Activated CD4-positive, alpha-beta T cell treated with anti-CD3 and anti-CD28 coated beads for 4 hours (primary cell): Measurements from ENCODE around the gene SCO2.

ENCODE experiments used
- DNase-seq, 2 donors: peaks; one replicate each; pipeline ENCODE4 v3.0.0-alpha.2; 2020

Gene SCO2, protein sequence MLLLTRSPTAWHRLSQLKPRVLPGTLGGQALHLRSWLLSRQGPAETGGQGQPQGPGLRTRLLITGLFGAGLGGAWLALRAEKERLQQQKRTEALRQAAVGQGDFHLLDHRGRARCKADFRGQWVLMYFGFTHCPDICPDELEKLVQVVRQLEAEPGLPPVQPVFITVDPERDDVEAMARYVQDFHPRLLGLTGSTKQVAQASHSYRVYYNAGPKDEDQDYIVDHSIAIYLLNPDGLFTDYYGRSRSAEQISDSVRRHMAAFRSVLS

DNA sequence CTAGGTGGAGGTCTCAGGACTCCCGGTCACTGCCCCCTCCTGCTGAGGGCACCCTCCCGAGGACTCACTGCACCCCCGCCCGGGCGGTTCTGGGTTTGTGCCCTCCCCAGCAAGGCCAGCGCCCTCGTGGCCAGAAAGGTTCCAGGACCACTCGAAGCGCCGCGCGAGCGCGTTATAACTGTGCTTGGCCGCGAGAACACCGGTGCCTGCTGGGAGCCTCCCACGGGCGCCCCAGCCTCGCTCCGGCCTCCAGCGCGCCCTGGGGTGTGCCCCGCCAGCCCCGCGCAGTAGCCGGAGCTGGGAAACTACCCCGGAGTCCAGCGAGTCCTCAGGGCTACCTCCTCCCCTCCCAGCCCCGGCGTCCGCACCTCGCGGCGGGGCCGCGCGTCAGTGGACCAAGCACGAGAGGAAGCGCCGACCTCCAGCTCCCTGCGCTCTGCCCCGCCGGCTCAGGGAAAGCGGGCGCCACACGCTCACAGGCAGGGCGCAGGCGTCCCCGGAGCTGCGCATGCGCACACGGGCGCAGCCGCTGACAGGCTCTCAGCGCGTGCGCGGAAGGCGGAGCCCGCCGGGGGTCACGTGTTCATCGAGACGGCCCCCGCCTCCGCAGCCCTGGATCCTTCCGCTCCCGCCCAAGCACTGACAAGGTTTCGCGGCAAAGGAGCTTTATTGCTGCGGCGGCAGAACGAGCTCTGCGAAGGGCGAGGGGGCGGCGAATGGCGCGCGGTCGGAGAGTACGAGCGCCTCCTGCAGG, at the start of gene SCO2:
SCO2 (minus strand) TSS at position 495 of the 754 bp plus-strand sequence. CDS start 1,187 bp downstream, outside the sequence.
- peak; percentile 98 to 99 for DNase-seq

DNA sequence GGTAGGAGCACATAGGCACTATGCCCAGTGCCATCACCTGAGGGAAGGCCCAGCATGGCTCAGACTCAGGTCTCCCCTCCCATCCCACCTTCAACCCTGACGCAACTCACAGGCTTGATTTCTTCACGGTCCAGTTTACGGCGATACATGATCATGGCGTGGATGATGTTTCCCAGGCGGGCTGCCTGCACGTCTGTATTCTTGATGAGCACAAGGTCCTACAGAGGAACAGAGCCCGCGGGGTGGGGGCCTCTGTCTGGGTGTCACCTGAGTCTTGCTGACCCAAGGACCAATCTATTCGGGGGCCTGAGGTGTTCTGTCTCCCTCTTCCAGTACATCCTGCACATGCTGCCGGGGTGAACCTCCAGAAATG, 49.0 kb upstream of the SCO2 start:
- DNase-seq, result no peak

DNA sequence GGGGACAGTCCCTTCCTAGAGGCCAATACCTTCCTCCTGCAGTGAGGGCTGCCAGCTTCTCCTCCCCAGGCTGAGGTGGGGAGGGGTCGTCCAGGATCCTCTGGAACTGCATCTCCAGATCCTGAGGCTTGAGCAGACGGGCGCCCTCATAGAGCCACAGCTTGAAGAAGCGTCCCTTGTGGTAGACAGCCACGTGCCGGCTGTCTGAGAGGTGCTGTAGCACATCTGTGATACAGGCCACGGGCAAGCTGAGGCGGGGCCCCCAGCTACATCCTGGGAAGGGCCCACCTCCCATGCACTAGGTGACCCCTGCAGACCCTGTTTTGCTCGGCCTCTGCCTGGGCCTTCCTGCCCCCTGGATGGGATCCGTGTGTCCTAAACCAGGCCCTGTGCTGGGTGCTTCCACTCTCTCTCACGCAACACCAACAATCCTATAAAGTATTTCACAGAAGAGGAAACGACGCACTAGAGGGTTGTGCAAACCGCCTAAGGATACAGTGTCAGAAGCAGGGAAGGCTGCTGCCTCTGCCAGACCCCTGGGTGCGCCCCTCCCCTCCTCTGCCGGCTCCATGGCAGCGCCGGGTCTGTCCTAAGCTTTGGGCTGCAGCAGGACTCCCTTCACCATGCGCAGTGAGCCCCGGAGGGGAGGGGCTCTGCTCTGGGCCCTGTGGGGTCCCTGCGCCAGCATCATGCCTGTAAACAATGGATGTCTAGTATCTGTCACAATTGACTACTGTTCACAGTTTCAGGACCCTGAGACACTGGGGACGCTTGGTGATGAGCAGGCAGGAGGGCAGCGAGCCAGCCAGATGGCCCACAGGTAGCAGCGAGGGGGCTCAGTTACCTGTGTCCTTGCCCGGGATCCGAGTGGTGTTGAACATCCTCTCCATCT, 48.3 kb upstream of the SCO2 start:
- DNase-seq, result no peak

DNA sequence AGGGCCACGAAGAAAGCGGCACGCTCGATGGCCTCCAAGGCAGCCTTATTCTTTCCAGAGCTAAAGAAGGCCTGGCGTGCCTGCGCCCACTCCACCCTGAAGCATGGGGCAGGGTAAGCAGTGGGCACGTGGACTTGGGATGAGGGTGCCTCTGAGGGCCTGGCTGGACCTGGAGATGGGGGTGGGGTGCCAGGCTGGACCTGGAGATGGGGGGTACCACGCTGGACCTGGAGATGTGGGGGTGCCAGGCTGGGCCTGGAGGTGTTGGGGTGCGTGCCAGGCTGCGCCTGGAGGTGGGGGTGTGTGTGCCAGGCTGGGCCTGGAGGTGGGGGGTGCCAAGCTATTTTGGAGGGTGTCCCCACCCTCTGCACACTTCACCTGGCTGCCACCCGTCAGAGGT, 47.6 kb upstream of the SCO2 start:
- DNase-seq, result no peak

DNA sequence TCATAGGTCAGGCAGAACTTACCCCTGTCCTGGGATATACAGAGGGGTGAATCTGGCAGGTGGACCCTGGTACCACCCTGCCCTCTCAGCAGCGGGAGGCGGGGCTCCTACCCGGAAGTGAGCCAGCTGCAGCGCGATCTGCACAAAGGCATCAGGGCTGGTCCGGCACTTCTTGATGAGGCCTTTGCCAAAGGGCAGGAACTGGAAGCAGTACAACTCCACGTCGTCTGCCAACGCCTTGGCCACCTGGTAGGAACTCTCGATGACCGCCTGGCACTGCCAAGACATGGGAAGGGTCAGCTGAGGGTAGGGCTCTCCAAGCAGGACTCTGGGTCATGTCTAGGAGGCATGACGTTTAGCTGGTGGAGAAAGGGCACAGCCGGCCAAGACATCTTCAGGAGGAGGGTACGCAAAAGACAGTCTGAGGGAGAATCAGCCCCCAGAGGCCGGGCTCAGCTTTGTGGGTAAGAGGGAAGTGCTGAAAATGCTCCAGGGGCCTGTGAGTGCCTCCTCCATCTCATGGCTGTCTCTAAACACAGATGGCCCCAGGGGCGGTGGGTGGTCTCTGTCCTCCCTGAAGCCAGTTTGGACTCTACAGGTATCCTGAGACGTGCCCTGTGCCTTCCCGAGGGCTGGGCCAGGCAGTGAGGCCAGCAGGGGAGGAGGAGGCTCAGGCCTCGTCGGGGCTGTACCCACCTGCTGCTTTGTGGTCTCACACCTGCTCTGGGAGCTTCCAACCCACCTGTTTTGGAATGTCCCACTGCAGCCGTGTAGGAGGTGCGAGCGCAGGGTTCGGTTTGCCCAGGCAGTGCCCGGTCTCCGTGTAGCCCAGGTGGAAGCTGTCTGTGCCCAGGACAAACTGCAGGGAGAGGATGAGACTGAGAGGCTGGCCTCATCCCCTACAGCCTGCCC, 46.1 kb upstream of the SCO2 start:
- DNase-seq, result no peak

DNA sequence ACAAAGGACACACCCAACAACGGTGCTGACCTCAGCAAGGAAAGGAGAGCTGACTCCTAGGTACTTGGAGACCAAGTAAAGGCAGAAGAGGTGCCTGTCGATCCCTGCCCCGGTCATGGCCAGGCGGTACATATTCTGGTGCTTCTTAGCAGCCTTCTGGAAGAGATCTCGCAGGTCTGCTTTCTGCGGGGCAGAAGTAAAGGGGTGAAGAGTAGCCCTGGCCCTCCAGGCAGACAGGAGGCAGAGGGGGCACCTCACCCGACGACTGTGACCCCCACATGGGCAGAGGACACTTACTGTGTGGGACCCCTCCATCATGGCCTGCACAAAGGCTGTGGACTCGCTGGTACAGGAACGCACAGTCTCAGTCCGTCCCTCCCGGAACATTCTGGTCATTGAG, 45.5 kb upstream of the SCO2 start:
- no peak for DNase-seq

DNA sequence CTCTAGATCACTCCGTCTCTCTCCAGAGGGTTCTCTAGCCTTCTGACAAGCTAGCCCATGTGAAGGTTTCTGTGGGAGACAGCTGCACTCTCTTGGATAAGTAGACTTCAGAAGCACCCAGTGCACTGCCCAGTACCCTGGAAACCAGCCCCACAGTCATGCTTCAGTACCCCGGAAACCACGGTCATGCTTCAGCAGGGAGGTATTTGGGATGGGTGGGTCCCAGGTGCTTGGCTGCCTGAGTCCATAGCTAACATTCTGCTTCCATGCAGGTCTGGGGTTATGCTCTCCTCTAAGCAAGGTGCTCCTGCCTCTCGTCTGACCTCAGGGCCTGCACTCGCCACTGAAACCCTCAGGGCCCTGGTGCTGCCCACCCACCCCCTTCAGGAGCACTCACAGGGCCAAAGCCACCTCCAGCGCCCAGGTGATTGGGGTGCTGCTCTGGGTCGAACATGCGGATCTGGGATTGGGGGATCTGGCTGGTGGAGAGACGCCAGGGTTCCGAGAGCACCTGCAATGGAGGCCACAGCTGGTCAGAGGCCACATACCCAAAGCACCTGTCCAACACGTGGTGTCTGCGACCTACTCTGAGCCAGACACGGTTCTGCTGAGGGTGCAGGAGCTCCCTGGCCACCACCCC, 44.6 kb upstream of the SCO2 start:
- no peak for DNase-seq

DNA sequence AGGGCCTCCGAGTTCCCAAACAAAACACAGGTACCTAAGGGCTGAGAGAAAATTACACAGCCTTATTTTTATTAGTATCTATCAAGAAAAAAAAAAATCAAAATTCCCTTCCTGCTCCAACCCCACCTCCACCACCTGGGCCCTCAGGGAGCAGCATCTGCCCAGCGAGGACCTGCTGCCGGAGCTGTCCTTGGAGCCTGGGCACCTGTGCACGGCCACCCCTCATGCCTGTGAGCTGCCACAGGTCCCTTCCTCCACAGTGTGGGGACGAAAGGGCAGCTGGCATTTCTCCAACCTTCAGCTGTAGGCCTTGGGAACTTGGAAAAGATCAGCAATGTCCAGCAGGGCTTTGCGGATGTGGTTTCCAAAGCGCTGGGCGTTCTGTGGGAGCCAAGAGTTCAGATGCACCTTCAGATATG, 43.7 kb upstream of the SCO2 start:
- no peak for DNase-seq

DNA sequence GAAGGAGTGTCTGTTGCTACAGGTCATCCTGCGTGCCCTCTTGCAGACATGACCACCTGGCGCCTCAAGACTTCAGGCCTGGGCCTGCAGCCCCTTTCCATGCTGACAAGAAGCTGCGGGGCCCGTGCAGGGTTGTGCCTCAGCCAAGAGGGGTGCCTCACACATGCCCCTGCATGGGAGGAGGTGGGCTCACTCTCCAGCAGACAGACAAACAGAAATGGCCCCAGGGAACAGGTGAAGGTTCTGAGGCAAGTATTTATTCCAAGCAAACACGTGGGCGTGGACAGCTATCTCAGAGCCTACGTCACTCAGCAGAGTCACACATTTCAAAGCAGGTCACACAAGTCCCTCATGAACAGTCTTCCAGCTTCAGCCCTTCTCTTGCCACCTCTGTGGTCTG, 43.2 kb upstream of the SCO2 start:
- no peak for DNase-seq

DNA sequence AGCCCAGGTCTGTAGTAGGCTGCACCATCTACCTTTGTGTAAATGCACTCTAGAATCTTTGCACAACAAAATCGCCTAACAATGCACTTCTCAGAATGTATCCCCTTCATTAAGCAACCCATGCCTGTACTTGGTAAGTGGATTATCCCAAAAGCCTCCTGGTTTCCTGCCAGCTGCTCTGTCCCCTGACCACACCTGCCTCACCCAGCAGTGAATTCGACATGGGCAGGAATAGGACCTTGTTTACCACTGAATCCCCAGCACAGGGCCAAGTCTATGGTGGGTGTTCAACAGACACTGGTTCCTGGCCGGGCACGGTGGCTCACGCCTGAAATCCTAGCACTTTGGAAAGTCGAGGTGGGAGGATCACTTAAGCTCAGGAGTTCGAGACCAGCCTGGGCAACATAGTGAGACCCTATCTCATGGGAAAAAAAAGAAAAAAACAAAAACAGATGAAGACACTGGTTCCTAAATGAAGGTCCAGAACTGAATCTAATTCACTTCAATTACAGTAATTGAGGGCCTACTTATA, 42.4 kb upstream of the SCO2 start:
- no peak for DNase-seq

DNA sequence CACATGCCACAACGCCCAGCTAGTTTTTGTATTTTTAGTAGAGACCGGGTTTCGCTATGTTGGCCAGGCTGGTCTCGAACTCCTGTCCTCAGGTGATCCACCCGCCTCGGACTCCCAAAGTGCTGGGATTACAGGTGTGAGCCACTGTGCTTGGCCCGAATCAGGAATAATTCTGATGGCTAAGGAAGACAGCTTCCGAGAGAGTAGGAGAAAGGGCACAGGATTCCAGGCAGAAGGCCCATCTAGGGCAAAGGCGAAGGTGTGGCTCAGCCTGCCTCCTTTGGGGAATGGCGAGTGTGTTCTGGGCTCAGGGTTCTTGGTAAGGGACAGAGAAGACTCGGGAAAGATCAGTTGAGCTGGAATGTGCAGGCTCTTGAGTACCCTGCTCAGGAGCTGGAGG, 38.9 kb upstream of the SCO2 start:
- no peak for DNase-seq

DNA sequence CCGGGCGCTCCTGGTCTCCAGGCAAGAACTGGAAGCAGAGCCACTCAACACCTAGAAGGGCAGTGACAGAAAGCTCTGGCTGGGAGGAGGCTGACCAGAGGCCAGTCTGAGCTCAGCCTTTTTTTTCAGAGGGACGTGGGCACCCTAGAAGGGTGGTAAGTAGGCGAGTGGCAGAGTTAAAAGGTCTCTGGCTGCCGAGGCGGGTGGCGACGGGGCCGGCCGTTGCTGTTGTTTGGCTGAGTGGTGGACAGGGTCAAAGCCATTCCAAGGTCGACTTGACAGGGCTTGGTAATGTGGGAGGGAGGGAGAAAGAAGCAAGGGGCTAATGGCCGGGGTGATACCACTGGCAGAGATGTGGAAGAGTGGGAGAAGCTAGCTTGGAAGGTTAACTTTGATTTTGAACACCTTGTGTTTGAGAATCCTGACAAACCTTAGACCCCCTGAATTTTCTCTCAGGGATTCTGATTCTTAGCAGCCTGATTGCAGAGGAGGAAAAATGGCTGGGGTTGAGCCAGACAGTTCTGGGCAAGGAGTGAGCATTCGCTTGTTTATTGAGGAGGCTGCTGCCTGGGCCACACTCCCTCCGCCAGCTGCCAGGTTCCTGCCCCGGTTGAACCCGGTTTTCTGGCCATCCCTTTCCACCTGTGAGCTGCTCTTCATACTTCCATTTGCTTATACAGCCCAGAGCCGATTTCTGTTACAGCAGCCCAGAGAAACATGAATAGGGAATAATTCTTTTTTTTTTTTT, 38.2 kb upstream of the SCO2 start:
- no peak for DNase-seq

DNA sequence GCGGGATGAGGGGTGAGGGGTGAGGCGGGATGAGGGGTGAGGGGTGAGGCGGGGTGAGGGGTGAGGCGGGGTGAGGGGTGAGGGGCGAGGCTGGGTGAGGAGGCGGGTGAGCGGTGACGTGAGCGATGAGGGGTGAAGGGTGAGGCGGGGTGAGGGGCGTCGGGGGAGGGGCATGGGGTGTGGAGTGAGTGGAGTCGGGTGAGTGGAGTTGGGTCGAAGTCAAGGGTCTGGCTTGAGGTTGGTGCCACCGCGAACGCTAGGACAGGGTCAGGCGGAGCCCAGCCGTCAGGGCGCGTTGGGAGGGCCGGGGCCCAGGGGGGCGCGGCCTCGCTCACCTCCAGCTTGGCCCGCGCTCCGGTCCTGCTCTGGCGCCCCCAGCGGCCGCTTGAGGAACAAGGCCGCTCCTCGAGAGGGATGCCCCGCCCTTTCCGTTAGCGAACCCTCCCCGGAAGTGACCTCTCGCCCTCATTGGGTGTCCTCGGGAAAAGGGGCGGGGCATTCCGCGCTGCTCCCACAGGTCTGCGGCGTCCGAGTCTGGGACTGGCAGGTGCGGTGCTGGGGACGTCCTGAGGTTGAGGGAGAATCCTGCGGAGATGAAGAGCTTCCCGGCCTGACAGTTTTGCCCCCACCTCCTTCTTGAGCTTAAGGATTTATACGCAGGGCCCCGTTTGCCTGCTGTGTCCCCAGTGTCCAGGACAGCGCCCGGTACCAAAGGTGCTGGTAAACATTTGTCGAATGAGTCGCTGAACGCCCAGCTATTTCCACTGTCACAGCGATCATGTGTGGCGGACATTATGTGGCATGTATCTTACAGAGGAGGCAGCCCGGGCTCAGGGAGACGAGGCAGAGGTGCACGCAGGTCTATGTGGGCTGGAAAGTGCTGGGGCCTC, 37.4 kb upstream of the SCO2 start, which contains the start of gene SYCE3:
SYCE3 (minus strand) TSS at position 397 of the 890 bp plus-strand sequence. CDS start 6,514 bp downstream, outside the sequence.
- DNase-seq, result peak; percentile 97 to 98

DNA sequence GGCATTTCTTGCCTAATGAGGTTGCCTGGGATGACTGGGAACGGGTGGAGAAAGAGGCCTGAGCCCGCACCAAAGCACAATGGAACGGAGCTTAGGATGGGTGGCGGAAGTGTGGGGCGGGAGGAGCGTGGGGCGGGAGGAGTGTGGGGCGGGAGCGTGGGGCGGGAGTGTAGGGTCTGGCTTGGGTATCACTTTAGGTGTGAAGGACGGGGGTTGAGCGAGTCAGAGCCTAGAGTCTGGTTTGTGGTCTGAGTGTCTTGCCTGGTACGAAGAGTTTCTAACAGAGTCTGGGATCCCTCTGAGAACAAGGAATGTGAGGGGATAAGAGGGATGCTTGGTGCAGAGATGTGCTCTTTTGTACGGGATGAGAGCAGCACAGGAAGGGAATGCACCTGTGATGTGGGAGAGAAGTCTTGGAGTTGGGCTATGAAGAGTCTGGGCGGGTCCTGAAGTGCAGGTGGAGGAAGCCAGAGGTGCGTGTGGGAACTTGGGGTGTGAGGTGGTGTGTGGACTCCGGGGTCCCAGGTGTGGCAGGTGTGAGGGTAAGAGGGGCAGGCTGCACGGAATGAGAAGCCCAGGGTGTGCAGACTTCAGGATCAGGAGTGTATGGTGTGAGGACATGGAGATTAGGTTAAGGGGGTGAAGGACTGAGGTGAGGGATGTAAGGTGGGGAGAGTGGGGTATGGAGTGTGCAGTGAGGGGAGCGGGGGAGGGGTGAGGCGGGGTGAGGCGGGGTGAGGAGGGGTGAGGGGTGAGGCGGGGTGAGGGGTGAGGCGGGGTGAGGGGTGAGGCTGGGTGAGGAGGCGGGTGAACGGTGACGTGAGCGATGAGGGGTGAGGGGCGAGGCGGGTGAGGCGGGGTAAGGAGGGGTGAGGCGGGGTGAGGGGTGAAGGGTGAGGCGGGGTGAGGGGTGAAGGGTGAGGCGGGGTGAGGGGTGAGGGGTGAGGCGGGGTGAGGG, 36.3 kb upstream of the SCO2 start:
- DNase-seq, result no peak

DNA sequence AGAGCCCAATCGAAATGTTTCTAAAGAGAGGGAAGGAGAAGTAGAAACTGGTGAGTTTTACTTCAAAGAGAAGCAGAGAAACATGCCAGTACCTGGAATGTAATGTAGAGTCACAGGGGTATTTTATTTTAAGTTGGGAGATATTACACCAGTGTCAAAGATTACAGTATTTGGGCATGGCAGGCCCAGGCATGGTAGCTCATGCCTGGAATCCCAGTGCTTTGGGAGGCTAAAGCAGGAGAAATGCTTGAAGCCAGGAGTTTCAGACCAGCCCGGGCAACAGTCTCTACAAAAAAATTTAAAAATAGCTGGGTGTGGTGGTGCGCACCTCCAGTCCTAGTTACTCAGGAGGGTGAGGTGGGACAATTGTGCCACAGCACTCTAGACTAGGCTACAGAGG, 34.6 kb upstream of the SCO2 start:
- DNase-seq, result no peak

DNA sequence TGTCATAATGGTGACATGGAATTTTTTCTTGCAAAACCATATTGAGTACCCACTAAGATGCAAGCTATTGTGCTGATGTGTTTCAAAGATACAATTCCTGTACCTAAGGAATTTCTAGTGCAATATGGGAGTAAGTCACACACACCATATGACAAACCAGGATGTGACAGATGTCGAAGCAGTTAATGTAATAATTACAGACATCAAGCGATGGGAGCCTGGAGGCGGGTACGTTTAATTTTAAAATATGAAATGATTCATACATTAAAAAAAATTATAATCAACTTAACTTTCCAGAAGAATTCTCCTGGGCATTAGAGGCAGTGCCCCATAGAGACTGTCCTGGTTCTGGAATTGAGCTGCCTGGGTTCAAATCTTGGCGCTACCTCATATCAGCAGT, 31.3 kb upstream of the SCO2 start:
- no peak for DNase-seq

DNA sequence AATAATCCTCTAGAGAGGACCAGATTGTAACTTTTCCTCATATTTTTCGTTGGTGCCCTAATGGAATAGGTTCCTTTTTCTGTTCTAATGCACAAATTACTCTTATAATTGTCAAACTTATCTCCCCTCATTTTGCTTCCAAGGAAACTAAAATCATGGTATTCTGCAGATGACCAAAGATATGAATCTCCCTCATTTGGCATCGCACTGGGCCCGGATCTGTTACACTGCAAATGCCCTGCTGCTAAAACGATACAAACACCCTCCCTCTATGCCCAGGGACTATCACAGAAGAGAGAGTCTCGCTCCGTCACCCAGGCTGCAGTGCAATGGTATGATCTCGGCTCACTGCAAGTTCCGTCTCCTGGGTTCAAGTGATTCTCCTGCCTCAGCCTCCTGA, 27.9 kb upstream of the SCO2 start:
- DNase-seq, result no peak

DNA sequence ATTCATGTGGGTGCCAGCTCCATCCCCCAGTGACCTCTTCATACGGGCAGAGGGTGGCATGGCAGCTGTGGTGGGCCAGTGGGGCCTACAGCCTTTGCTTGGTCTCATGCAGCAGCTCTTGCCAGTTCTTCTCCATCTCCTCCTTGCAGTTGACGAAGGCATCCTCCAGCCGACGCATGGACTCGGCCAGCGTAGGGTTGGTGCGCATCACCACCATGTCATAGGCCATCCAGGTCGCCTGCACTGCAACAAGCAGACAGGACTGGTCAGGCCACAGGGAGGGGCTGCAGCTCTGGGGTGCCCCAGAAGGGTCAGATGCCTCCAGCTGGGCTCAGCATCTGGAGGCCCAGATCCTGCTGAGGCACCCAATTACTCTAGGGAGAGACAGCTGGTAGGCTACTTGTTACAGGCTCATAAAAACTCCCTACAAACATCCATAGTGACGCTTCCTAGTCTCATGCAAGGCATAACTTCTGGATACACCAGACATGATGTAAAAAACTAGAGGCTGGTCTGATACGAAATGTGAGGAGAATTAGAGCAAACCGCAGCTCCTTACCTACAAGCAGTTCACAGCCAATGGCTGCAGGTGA, 25.9 kb upstream of the SCO2 start:
- DNase-seq, result no peak
